HepG2 (cell line): ENCODE data around the gene TSN. TPM values are rescaled to one million over a fixed set of nuclear protein-coding genes. Genes with fewer than 3 reads are reported as not detected.

ENCODE experiments used
- ATAC-seq: fragments of 200-7000 bp; cut with Tn5 transposase; 3 replicates; pipeline ENCODE4 v1.9.1; 2020; ENCODE audit warnings: mild to moderate bottlenecking, moderate library complexity
- BruUV-seq: library from RNA; stranded (reverse); fragments of 400-500 nt; replicated peaks from 2 replicates; lab custom pipeline; 2021; lab: Mats Ljungman, UMichigan
- CTCF ChIA-PET: fragments of 300-600 bp; formaldehyde crosslinking; extraction: SDS; loops from one replicate; lab custom pipeline; 2021; ENCODE audit warnings: low total read pairs, inconsistent platforms, low intra/inter-chr PET ratio; lab: Yijun Ruan, JAX
- POLR2A ChIA-PET: fragments of 350-600 bp; sonication (Branson Sonifier 250); formaldehyde crosslinking; loops from one replicate; lab custom pipeline; 2020; ENCODE audit warnings: antibody characterized with exemption, inconsistent platforms; lab: Yijun Ruan, JAX
- DNase-seq: peaks from one replicate; pipeline ENCODE4 v3.0.0-alpha.2; 2015; ENCODE audit warnings: low spot score
- FAIRE-seq: peaks from 3 replicates; lab custom pipeline; 2011; peaks lifted over from hg19 to GRCh38; lab: Jason Lieb, UNC
- H2AFZ ChIP-seq: one replicate; pipeline ENCODE4 v1.6.1; 2011; ENCODE audit warnings: low read length, inconsistent platforms
- H3K27ac ChIP-seq: fragments of 300-600 bp; 3 replicates; pipeline ENCODE4 v1.8.0; 2011; ENCODE audit warnings: mixed run types, mild to moderate bottlenecking, mixed read lengths, low read length, inconsistent platforms; ENCODE audit not compliant: insufficient read depth; ENCODE audit errors: extremely low read length
- H3K27me3 ChIP-seq, 2 experiments: fragments of 200-600 bp in 1 of 2; 2 replicates in 1 of 2; 3 replicates in 1 of 2; pipeline versions ENCODE4 v1.6.0 to v1.8.0; 2011; ENCODE audit warnings: low read length in 2 of 2, mild to moderate bottlenecking in 2 of 2, moderate library complexity in 2 of 2, inconsistent platforms in 1 of 2; ENCODE audit not compliant: insufficient read depth in 2 of 2, control insufficient read depth in 1 of 2
- H3K36me3 ChIP-seq, 2 experiments: fragments of 200-600 bp in 1 of 2; replicated peaks in 1 of 2; 2 replicates in 1 of 2; 3 replicates in 1 of 2; pipeline versions ENCODE4 v1.5.1 to v1.8.0; 2011; ENCODE audit warnings: low read length in 2 of 2, inconsistent platforms in 1 of 2; ENCODE audit not compliant: insufficient read depth in 2 of 2, control insufficient read depth in 1 of 2
- H3K4me1 ChIP-seq: 2 replicates; pipeline ENCODE4 v1.5.1; 2012; ENCODE audit warnings: low read length, inconsistent platforms; ENCODE audit not compliant: insufficient read depth
- H3K4me2 ChIP-seq: 2 replicates; pipeline ENCODE4 v1.6.0; 2011; ENCODE audit warnings: low read depth, low read length, inconsistent platforms
- H3K4me3 ChIP-seq, 3 experiments: fragments of 200-600 bp in 1 of 3; sonication (generic), shearing (Covaris generic) in 1 of 3; replicated peaks in 1 of 3; 2 replicates each; pipeline ENCODE4 v1.5.1; 2011 to 2016; ENCODE audit warnings: low read length in 3 of 3, inconsistent platforms in 2 of 3, low read depth in 2 of 3, mild to moderate bottlenecking in 2 of 3, control low read depth in 1 of 3, mixed read lengths in 1 of 3; ENCODE audit not compliant: insufficient read depth in 1 of 3
- H3K79me2 ChIP-seq: one replicate; pipeline ENCODE4 v1.6.1; 2011; ENCODE audit warnings: low read length, inconsistent platforms; ENCODE audit not compliant: insufficient read depth
- H3K9ac ChIP-seq: 2 replicates; pipeline ENCODE4 v1.6.0; 2011; ENCODE audit warnings: mild to moderate bottlenecking, low read depth, low read length, inconsistent platforms; ENCODE audit not compliant: insufficient read depth
- H3K9me3 ChIP-seq: 2 replicates; pipeline ENCODE4 v1.5.1; 2012; ENCODE audit warnings: mild to moderate bottlenecking, low read length
- H4K20me1 ChIP-seq: 2 replicates; pipeline ENCODE4 v1.6.0; 2011; ENCODE audit warnings: inconsistent platforms, mild to moderate bottlenecking, low read length, moderate library complexity; ENCODE audit not compliant: insufficient read depth
- CBX2 ChIP-seq, 2 experiments: fragments of 200-600 bp in 1 of 2; sonication (generic); formaldehyde crosslinking in 1 of 2; IDR thresholded peaks; 2 replicates each; pipeline versions ENCODE4 v1.7.0 to v1.8.1; 2018 to 2022; ENCODE audit warnings: low read depth in 2 of 2, low read length in 1 of 2, mild to moderate bottlenecking in 1 of 2, missing genetic modification reagents in 1 of 2
- FOXK1 ChIP-seq: sonication (generic); formaldehyde crosslinking; IDR thresholded peaks from 2 replicates; pipeline ENCODE4 v1.4.0; 2020; ENCODE audit warnings: low read depth, missing genetic modification reagents, borderline replicate concordance
- HDAC2 ChIP-seq: sonication (generic); formaldehyde crosslinking; IDR thresholded peaks from 2 replicates; pipeline ENCODE4 v1.4.0; 2020; ENCODE audit warnings: missing genetic modification reagents
- KAT8 ChIP-seq: IDR thresholded peaks from 2 replicates; pipeline ENCODE4 v1.6.1; 2016; ENCODE audit warnings: missing genetic modification reagents, missing compliant biosample characterization
- NFE2 ChIP-seq: sonication (generic); formaldehyde crosslinking; IDR thresholded peaks from 2 replicates; pipeline ENCODE4 v1.4.0; 2020; ENCODE audit warnings: missing genetic modification reagents
- NR1H2 ChIP-seq: sonication (generic); formaldehyde crosslinking; IDR thresholded peaks from 2 replicates; pipeline ENCODE4 v1.8.1; 2022; ENCODE audit warnings: low read depth, missing genetic modification reagents, borderline replicate concordance
- NR2F2 ChIP-seq: IDR thresholded peaks from 2 replicates; pipeline ENCODE4 v1.6.1; 2012; ENCODE audit warnings: low read depth, inconsistent platforms, borderline replicate concordance
- RAD51 ChIP-seq: fragments of 450-650 bp; IDR thresholded peaks from 2 replicates; pipeline ENCODE4 v1.6.1; 2016; ENCODE audit warnings: borderline replicate concordance
- SKI ChIP-seq: fragments of 450-650 bp; IDR thresholded peaks from one replicate; pipeline ENCODE4 v1.6.1; 2018; ENCODE audit warnings: mild to moderate bottlenecking; ENCODE audit not compliant: partially characterized antibody
- TOE1 ChIP-seq: sonication (generic); formaldehyde crosslinking; IDR thresholded peaks from 2 replicates; pipeline ENCODE4 v1.4.0; 2020; ENCODE audit warnings: mild to moderate bottlenecking, missing genetic modification reagents
- U2AF1 ChIP-seq: fragments of 200-400 bp; formaldehyde crosslinking; optimal IDR thresholded peaks from 2 replicates; pipeline ENCODE3; 2017; ENCODE audit warnings: mild to moderate bottlenecking, low read depth, low read length
- ZFP82 ChIP-seq: sonication (generic); formaldehyde crosslinking; IDR thresholded peaks from 2 replicates; pipeline ENCODE4 v1.5.1; 2020; ENCODE audit warnings: mild to moderate bottlenecking, missing genetic modification reagents, borderline replicate concordance
- ZNF124 ChIP-seq: sonication (generic); formaldehyde crosslinking; IDR thresholded peaks from 2 replicates; pipeline ENCODE4 v1.4.0; 2020; ENCODE audit warnings: missing genetic modification reagents
- WGBS: methylation state at CpG from one replicate; pipeline ENCODE4 v1.1.6; 2017; ENCODE audit warnings: low lambda C conversion rate; 5-methylcytosine and 5-hydroxymethylcytosine counted together
- in situ Hi-C: cut with HindIII; loops from 2 replicates; pipeline ENCODE4 v1.10.0; 2017; ENCODE audit warnings: low pct_unique_long_range_greater_than_20kb; ENCODE audit not compliant: extremely low pct_ligation_motif_present
- intact Hi-C: fragments of 100-400 bp; cut with micrococcal nuclease; formaldehyde crosslinking; loops from one replicate; pipeline ENCODE4 v1.10.0; 2022; ENCODE audit not compliant: unreplicated experiment
- polyA plus RNA-seq, 8 experiments: library from polyadenylated mRNA; depleted of rRNA in 3 of 8; stranded (reverse) in 7 of 8; unstranded in 1 of 8; fragments of >200 nt; fragmentation: Illumina TruSeq in 4 of 8; extraction: Trizol in 4 of 8; gene quantifications; 2 replicates each; pipeline versions ENCODE4 v1.2.1 to v1.2.3, GENCODE V29; 2011 to 2016; ENCODE audit warnings: low read depth in 4 of 8, missing spikeins in 1 of 8, mixed read lengths in 1 of 8; ENCODE audit not compliant: insufficient read depth in 1 of 8
- total RNA-seq, 5 experiments: library from RNA; depleted of rRNA; stranded (reverse); fragments of >200 nt; fragmentation: Illumina TruSeq; extraction: Trizol; gene quantifications; 2 replicates each; pipeline ENCODE4 v1.2.3, GENCODE V29; 2016; ENCODE audit warnings: low read depth in 1 of 5
- TF ChIP-seq, protein P1 (sequence below): sonication (generic); formaldehyde crosslinking; IDR thresholded peaks from 2 replicates; pipeline ENCODE4 v1.4.0; 2020; ENCODE audit warnings: mild to moderate bottlenecking, missing genetic modification reagents
- TF ChIP-seq, protein P2 (sequence below): sonication (generic); formaldehyde crosslinking; IDR thresholded peaks from 2 replicates; pipeline ENCODE4 v1.9.0; 2022; ENCODE audit warnings: missing genetic modification reagents, mild to moderate bottlenecking, borderline replicate concordance
- TF ChIP-seq, protein P3 (sequence below): sonication (generic); formaldehyde crosslinking; IDR thresholded peaks from 2 replicates; pipeline ENCODE4 v1.5.1; 2020; ENCODE audit warnings: mild to moderate bottlenecking, missing genetic modification reagents, moderate library complexity

The TSN gene
- total and polyA plus RNA-seq, 2 of the 13 experiments (the other 11 are each of a cell fraction or from before 2014, with no cell fraction given): 56.4 to 115 TPM

DNA sequence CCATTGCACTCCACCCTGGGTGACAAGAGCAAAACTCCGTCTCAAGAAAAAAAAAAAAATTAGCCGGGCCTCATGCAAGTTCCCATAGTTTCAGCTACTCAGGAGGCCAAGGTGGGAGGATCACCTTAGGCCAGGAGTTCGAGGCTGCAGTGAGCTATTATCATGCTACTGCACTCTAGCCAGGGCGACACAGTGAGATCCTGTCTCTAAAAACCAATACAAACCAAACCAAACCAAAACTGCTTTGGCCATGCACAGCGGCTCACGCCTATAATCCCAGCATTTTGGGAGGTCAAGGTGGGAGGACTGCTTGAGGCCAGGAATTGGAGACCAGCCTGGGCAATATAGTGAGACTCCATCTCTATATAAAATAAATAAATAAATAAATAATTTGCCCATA lies 37.9 kb upstream of the TSN start (continued):
- no peak for TF ChIP-seq ZFP82 (CRISPR knock-in tag)
- TF ChIP-seq NFE2 (CRISPR knock-in tag): no peak
- TF ChIP-seq RAD51: no peak
- TF ChIP-seq NR2F2: no peak
- TF ChIP-seq FOXK1 (CRISPR knock-in tag): no peak

DNA sequence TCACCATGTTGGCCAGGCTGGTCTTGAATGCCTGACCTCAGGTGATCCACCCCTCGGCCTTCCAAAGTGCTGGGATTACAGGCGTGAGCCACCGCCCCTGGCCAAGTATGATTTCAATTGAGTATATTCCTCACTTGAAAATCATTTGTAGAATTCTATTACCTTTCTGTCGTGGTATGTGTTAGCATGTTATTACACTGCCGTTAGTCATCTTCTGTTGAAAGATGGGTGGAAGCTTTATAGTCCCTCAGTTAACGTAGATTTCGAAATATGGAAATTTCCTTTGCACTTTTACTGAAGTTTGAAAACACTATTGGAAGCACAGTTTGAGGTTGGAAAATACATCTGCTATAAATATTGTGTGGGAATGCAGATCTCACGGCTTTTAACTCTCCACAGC lies 33.5 kb upstream of the TSN start:
- H3K27ac ChIP-seq: no peak overlapping the region
- H3K4me3 ChIP-seq: no peak overlapping the region
- no TSS peak for BruUV-seq
- peak; percentile 12 for FAIRE-seq
- H3K9ac ChIP-seq: no peak overlapping the region
- no peaks in the 10 kb centered on the region for H4K20me1 ChIP-seq
- ChIA-PET POLR2A (interaction anchor here (0.7 to 5.3 kb wide), 3 partner anchors 14 to 191 kb away, joined by 4 to 23 read pairs (median 5); partner anchors contain the start of genes NIFK and RNU4ATAC), CTCF (no interaction called here)
- intact Hi-C loops: no loop called here
- peaks cover 17% of the 10 kb centered on the region for H3K4me1 ChIP-seq
- H2AFZ ChIP-seq: no peak overlapping the region
- H3K4me2 ChIP-seq: peak overlapping the region; percentile 25
- TF ChIP-seq, protein P1, sequence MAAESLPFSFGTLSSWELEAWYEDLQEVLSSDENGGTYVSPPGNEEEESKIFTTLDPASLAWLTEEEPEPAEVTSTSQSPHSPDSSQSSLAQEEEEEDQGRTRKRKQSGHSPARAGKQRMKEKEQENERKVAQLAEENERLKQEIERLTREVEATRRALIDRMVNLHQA (CRISPR knock-in tag): no peak
- TF ChIP-seq NR1H2 (no peak), U2AF1 (no peak), SKI (no peak), CBX2 (IDR thresholded peaks at IDR 0.05; ENCODE audit: low read depth, low read length) (no peak), CBX2 (CRISPR knock-in tag; IDR thresholded peaks at IDR 0.05; ENCODE audit: low read depth) (no peak), ZNF124 (CRISPR knock-in tag) (no peak), TOE1 (no peak), KAT8 (CRISPR knock-in tag) (no peak), HDAC2 (CRISPR knock-in tag) (no peak)
- TF ChIP-seq, protein P2, sequence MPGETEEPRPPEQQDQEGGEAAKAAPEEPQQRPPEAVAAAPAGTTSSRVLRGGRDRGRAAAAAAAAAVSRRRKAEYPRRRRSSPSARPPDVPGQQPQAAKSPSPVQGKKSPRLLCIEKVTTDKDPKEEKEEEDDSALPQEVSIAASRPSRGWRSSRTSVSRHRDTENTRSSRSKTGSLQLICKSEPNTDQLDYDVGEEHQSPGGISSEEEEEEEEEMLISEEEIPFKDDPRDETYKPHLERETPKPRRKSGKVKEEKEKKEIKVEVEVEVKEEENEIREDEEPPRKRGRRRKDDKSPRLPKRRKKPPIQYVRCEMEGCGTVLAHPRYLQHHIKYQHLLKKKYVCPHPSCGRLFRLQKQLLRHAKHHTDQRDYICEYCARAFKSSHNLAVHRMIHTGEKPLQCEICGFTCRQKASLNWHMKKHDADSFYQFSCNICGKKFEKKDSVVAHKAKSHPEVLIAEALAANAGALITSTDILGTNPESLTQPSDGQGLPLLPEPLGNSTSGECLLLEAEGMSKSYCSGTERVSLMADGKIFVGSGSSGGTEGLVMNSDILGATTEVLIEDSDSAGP (CRISPR knock-in tag): no peak
- TF ChIP-seq, protein P3, sequence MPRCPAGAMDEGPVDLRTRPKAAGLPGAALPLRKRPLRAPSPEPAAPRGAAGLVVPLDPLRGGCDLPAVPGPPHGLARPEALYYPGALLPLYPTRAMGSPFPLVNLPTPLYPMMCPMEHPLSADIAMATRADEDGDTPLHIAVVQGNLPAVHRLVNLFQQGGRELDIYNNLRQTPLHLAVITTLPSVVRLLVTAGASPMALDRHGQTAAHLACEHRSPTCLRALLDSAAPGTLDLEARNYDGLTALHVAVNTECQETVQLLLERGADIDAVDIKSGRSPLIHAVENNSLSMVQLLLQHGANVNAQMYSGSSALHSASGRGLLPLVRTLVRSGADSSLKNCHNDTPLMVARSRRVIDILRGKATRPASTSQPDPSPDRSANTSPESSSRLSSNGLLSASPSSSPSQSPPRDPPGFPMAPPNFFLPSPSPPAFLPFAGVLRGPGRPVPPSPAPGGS: no peak
- TF ChIP-seq, all 625 proteins: peak for 0
- Histone ChIP-seq H3K27me3 (no peaks in the 10 kb centered on the region), H3K9me3 (no peaks in the 10 kb centered on the region), H3K36me3 (peaks cover 0 to 3% of the 10 kb centered on the region in 2 experiments; a peak in 1 of 5 replicates), H3K79me2 (no peaks in the 10 kb centered on the region)
- no peak for DNase-seq
- ATAC-seq: peak; percentile 16; the same call in 2 of the 3 replicates
- 22% methylated on average over 8 of the region's 8 CpGs for WGBS
- in situ Hi-C loops: no loop called here
